ENCODE data around the gene ENTPD6.

DNA sequence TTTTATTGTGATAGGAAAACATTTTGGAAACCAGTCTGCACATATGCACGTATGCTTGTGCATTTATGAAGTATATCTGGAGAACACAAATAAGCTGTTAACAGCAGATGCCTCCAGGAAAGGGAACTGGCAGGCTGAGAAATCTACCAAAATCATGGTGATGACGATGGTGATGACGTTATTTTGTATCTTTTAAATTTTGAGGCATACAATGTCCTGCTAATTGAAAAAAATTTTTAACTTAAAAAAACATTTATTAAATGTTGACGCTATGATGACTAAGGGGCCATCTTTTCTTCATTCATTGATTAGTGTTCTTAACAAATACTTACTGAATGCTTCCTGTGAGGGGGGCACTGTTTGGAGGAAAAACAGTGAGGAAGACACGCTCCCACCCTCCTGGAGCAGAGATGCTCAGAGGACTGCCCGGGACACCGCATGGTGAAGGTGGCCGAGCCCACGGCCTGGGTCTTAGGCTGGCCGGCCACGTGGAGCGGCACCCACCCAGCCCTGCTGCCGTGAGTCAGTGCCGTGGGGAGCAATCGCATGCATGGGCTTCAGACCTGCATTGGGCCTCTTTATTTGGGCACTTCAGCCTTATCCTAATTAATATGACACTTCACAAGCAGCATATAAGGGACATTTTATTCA lies 15.9 kb upstream of the ENTPD6 start:
- TF ChIP-seq EZH2 (IDR thresholded peaks at IDR 0.05; ENCODE audit: insufficient read depth, poor library complexity, severe bottlenecking) (no peak), EZH2phosphoT487 (IDR thresholded peaks at IDR 0.05; ENCODE audit: insufficient read depth, low read depth) (no peak)
